HepG2 (cell line): ENCODE measurements around the gene SEMA5B. TPM values are rescaled to one million over a fixed set of nuclear protein-coding genes. Genes with fewer than 3 reads are reported as not detected.

Experiments used
- ATAC-seq: fragments of 200-7000 bp; cut with Tn5 transposase; 3 replicates; pipeline ENCODE4 v1.9.1; 2020; ENCODE audit warnings: mild to moderate bottlenecking, moderate library complexity
- BruUV-seq: library from RNA; stranded (reverse); fragments of 400-500 nt; replicated peaks from 2 replicates; lab custom pipeline; 2021; lab: Mats Ljungman, UMichigan
- CTCF ChIA-PET: fragments of 300-600 bp; formaldehyde crosslinking; extraction: SDS; loops from one replicate; lab custom pipeline; 2021; ENCODE audit warnings: low total read pairs, inconsistent platforms, low intra/inter-chr PET ratio; lab: Yijun Ruan, JAX
- POLR2A ChIA-PET: fragments of 350-600 bp; sonication (Branson Sonifier 250); formaldehyde crosslinking; loops from one replicate; lab custom pipeline; 2020; ENCODE audit warnings: antibody characterized with exemption, inconsistent platforms; lab: Yijun Ruan, JAX
- DNase-seq: peaks from one replicate; pipeline ENCODE4 v3.0.0-alpha.2; 2015; ENCODE audit warnings: low spot score
- FAIRE-seq: peaks from 3 replicates; lab custom pipeline; 2011; peaks lifted over from hg19 to GRCh38; lab: Jason Lieb, UNC
- H2AFZ ChIP-seq: one replicate; pipeline ENCODE4 v1.6.1; 2011; ENCODE audit warnings: low read length, inconsistent platforms
- H3K27ac ChIP-seq: fragments of 300-600 bp; 3 replicates; pipeline ENCODE4 v1.8.0; 2011; ENCODE audit warnings: mixed run types, mild to moderate bottlenecking, mixed read lengths, low read length, inconsistent platforms; ENCODE audit not compliant: insufficient read depth; ENCODE audit errors: extremely low read length
- H3K27me3 ChIP-seq, 2 experiments: fragments of 200-600 bp in 1 of 2; 2 replicates in 1 of 2; 3 replicates in 1 of 2; pipeline versions ENCODE4 v1.6.0 to v1.8.0; 2011; ENCODE audit warnings: low read length in 2 of 2, mild to moderate bottlenecking in 2 of 2, moderate library complexity in 2 of 2, inconsistent platforms in 1 of 2; ENCODE audit not compliant: insufficient read depth in 2 of 2, control insufficient read depth in 1 of 2
- H3K36me3 ChIP-seq, 2 experiments: fragments of 200-600 bp in 1 of 2; replicated peaks in 1 of 2; 2 replicates in 1 of 2; 3 replicates in 1 of 2; pipeline versions ENCODE4 v1.5.1 to v1.8.0; 2011; ENCODE audit warnings: low read length in 2 of 2, inconsistent platforms in 1 of 2; ENCODE audit not compliant: insufficient read depth in 2 of 2, control insufficient read depth in 1 of 2
- H3K4me1 ChIP-seq: 2 replicates; pipeline ENCODE4 v1.5.1; 2012; ENCODE audit warnings: low read length, inconsistent platforms; ENCODE audit not compliant: insufficient read depth
- H3K4me2 ChIP-seq: 2 replicates; pipeline ENCODE4 v1.6.0; 2011; ENCODE audit warnings: low read depth, low read length, inconsistent platforms
- H3K4me3 ChIP-seq, 3 experiments: fragments of 200-600 bp in 1 of 3; sonication (generic), shearing (Covaris generic) in 1 of 3; replicated peaks in 1 of 3; 2 replicates each; pipeline ENCODE4 v1.5.1; 2011 to 2016; ENCODE audit warnings: low read length in 3 of 3, inconsistent platforms in 2 of 3, low read depth in 2 of 3, mild to moderate bottlenecking in 2 of 3, control low read depth in 1 of 3, mixed read lengths in 1 of 3; ENCODE audit not compliant: insufficient read depth in 1 of 3
- H3K79me2 ChIP-seq: one replicate; pipeline ENCODE4 v1.6.1; 2011; ENCODE audit warnings: low read length, inconsistent platforms; ENCODE audit not compliant: insufficient read depth
- H3K9ac ChIP-seq: 2 replicates; pipeline ENCODE4 v1.6.0; 2011; ENCODE audit warnings: mild to moderate bottlenecking, low read depth, low read length, inconsistent platforms; ENCODE audit not compliant: insufficient read depth
- H3K9me3 ChIP-seq: 2 replicates; pipeline ENCODE4 v1.5.1; 2012; ENCODE audit warnings: mild to moderate bottlenecking, low read length
- H4K20me1 ChIP-seq: 2 replicates; pipeline ENCODE4 v1.6.0; 2011; ENCODE audit warnings: inconsistent platforms, mild to moderate bottlenecking, low read length, moderate library complexity; ENCODE audit not compliant: insufficient read depth
- BCL6 ChIP-seq: IDR thresholded peaks from 2 replicates; pipeline ENCODE4 v1.6.1; 2016; ENCODE audit warnings: missing genetic modification reagents, missing compliant biosample characterization
- HOXA9 ChIP-seq: sonication (generic); formaldehyde crosslinking; IDR thresholded peaks from 2 replicates; pipeline ENCODE4 v1.8.1; 2022; ENCODE audit warnings: missing genetic modification reagents, mild to moderate bottlenecking, moderate library complexity, borderline replicate concordance
- MIER3 ChIP-seq: IDR thresholded peaks from 2 replicates; pipeline ENCODE4 v1.6.1; 2016; ENCODE audit warnings: missing compliant biosample characterization, borderline replicate concordance
- NFE2L1 ChIP-seq: sonication (generic); formaldehyde crosslinking; IDR thresholded peaks from 2 replicates; pipeline ENCODE4 v1.4.0; 2020; ENCODE audit warnings: missing genetic modification reagents, mild to moderate bottlenecking, borderline replicate concordance
- RELA ChIP-seq: sonication (generic); formaldehyde crosslinking; IDR thresholded peaks from 2 replicates; pipeline ENCODE4 v1.4.0; 2020; ENCODE audit warnings: missing genetic modification reagents
- TAF1 ChIP-seq: sonication (generic); formaldehyde crosslinking; IDR thresholded peaks from 2 replicates; pipeline ENCODE4 v1.4.0; 2020; ENCODE audit warnings: missing genetic modification reagents
- TP53 ChIP-seq: sonication (generic); formaldehyde crosslinking; conservative IDR thresholded peaks from 2 replicates; pipeline ENCODE4 v1.4.0; 2020; ENCODE audit warnings: missing genetic modification reagents
- U2AF2 ChIP-seq: fragments of 200-400 bp; formaldehyde crosslinking; IDR thresholded peaks from 2 replicates; pipeline ENCODE4 v1.6.1; 2017; ENCODE audit warnings: low read depth, mild to moderate bottlenecking, low read length
- XBP1 ChIP-seq: sonication (generic); formaldehyde crosslinking; IDR thresholded peaks from 2 replicates; pipeline ENCODE4 v1.5.0; 2020; ENCODE audit warnings: missing genetic modification reagents
- ZBTB42 ChIP-seq: sonication (generic); formaldehyde crosslinking; IDR thresholded peaks from 2 replicates; pipeline ENCODE4 v1.5.0; 2020; ENCODE audit warnings: mild to moderate bottlenecking, missing genetic modification reagents
- ZC3H13 ChIP-seq: sonication (generic); formaldehyde crosslinking; IDR thresholded peaks from 2 replicates; pipeline ENCODE4 v1.8.1; 2023; ENCODE audit warnings: mild to moderate bottlenecking, missing genetic modification reagents, moderate library complexity
- ZNF619 ChIP-seq: sonication (generic); formaldehyde crosslinking; IDR thresholded peaks from 2 replicates; pipeline ENCODE4 v1.4.0; 2020; ENCODE audit warnings: mild to moderate bottlenecking, missing genetic modification reagents
- ZSCAN9 ChIP-seq: IDR thresholded peaks from 2 replicates; pipeline ENCODE4 v1.6.1; 2016; ENCODE audit warnings: borderline replicate concordance
- WGBS: methylation state at CpG from one replicate; pipeline ENCODE4 v1.1.6; 2017; ENCODE audit warnings: low lambda C conversion rate; 5-methylcytosine and 5-hydroxymethylcytosine counted together
- in situ Hi-C: cut with HindIII; loops from 2 replicates; pipeline ENCODE4 v1.10.0; 2017; ENCODE audit warnings: low pct_unique_long_range_greater_than_20kb; ENCODE audit not compliant: extremely low pct_ligation_motif_present
- intact Hi-C: fragments of 100-400 bp; cut with micrococcal nuclease; formaldehyde crosslinking; loops from one replicate; pipeline ENCODE4 v1.10.0; 2022; ENCODE audit not compliant: unreplicated experiment
- polyA plus RNA-seq, 8 experiments: library from polyadenylated mRNA; depleted of rRNA in 3 of 8; stranded (reverse) in 7 of 8; unstranded in 1 of 8; fragments of >200 nt; fragmentation: Illumina TruSeq in 4 of 8; extraction: Trizol in 4 of 8; gene quantifications; 2 replicates each; pipeline versions ENCODE4 v1.2.1 to v1.2.3, GENCODE V29; 2011 to 2016; ENCODE audit warnings: low read depth in 4 of 8, missing spikeins in 1 of 8, mixed read lengths in 1 of 8; ENCODE audit not compliant: insufficient read depth in 1 of 8
- total RNA-seq, 5 experiments: library from RNA; depleted of rRNA; stranded (reverse); fragments of >200 nt; fragmentation: Illumina TruSeq; extraction: Trizol; gene quantifications; 2 replicates each; pipeline ENCODE4 v1.2.3, GENCODE V29; 2016; ENCODE audit warnings: low read depth in 1 of 5
- TF ChIP-seq, protein P1 (sequence below): sonication (generic); formaldehyde crosslinking; IDR thresholded peaks from 2 replicates; pipeline ENCODE4 v1.4.0; 2020; ENCODE audit warnings: missing genetic modification reagents
- TF ChIP-seq, protein P2 (sequence below): sonication (generic); formaldehyde crosslinking; IDR thresholded peaks from 2 replicates; pipeline ENCODE4 v1.4.0; 2020; ENCODE audit warnings: mild to moderate bottlenecking, missing genetic modification reagents, borderline replicate concordance
- TF ChIP-seq, protein P3 (sequence below): sonication (generic); formaldehyde crosslinking; IDR thresholded peaks from 2 replicates; pipeline ENCODE4 v1.4.0; 2020; ENCODE audit warnings: missing genetic modification reagents

The SEMA5B gene
- total and polyA plus RNA-seq, 2 of the 13 experiments (the other 11 are each of a cell fraction or from before 2014, with no cell fraction given) = not detected

DNA sequence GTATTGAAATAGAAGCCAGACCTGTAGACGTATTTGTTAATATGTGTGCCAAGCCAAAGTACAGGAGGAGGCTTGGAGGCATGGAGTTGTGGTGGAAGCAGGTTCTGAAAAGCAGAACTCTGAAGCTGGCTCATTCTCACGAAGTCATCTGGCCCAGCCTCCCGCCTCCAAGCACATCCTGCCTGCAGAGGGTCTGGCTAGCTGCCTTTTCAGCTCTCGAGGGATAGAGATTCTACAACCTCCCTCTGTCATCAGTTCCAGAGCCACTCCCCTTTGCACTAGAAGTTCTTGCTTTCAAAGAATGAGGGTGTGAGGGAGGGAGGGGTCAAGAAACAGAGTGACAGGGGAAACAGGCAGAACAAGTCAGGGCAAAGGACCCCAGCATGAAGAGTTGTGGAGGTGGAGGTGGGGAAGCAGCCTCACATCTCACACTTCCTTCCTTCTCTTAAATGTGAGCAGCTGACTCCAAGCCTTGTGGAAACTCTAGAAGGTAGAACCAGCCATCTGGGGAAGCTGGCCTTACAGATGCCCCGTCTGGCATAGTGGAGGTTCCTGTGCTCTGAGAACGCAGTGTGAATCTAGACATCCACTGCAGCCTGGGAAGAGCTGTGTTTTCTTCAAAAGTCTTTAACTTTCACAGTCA is 137.4 kb downstream of the SEMA5B start:
- TF ChIP-seq, protein P1, sequence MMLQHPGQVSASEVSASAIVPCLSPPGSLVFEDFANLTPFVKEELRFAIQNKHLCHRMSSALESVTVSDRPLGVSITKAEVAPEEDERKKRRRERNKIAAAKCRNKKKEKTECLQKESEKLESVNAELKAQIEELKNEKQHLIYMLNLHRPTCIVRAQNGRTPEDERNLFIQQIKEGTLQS (CRISPR knock-in tag) = no peak
- TF ChIP-seq BCL6 (CRISPR knock-in tag) = peak; percentile 89
- no peaks in the 10 kb centered on the region for H3K36me3 ChIP-seq
- no TSS peak for BruUV-seq
- H2AFZ ChIP-seq = no peak overlapping the region
- FAIRE-seq = no peak
- H4K20me1 ChIP-seq = no peaks in the 10 kb centered on the region
- no peak overlapping the region; the same call in 1 of the 2 replicates for H3K4me2 ChIP-seq
- POLR2A ChIA-PET = no interaction called here
- intact Hi-C loops (no loop called here), in situ Hi-C loops (no loop called here)
- H3K27me3 ChIP-seq = peaks cover 0 to 3% of the 10 kb centered on the region in 2 experiments; a peak in 1 of 5 replicates
- no peak overlapping the region for H3K4me3 ChIP-seq
- no peak overlapping the region for H3K27ac ChIP-seq
- 45% methylated on average over 6 of the region's 6 CpGs for WGBS
- peaks cover 37% of the 10 kb centered on the region for H3K4me1 ChIP-seq
- no peaks in the 10 kb centered on the region for H3K79me2 ChIP-seq
- H3K9me3 ChIP-seq = no peaks in the 10 kb centered on the region
- ATAC-seq = no peak
- no peak for DNase-seq
- CTCF ChIA-PET = no interaction called here
- H3K9ac ChIP-seq = no peak overlapping the region

DNA sequence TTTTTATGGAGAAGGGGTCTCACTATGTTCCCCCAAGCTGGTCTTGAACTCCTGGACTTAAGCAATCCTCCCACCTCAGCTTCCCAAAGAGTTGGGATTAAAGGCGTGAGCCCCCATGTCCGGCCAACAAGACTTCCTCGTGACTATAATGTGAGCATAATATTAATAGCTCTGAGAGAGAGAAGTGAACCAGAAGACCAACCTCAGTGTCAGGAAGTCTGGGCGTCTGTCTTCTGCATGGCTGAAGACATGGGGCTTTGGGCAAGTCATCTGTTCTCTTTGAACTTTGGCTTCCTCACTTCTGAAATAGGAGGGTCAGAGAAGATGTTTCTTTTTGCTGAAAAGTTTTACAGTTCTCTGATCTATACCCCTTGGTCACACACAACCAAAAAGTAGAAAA is 140.6 kb downstream of the SEMA5B start:
- ChIA-PET POLR2A (no interaction called here), CTCF (no interaction called here)
- Histone ChIP-seq H3K27me3 (no peaks in the 10 kb centered on the region), H3K36me3 (no peaks in the 10 kb centered on the region), H3K4me3 (no peak overlapping the region), H4K20me1 (no peaks in the 10 kb centered on the region), H3K79me2 (no peaks in the 10 kb centered on the region), H3K9ac (no peak overlapping the region), H3K27ac (no peak overlapping the region), H3K9me3 (no peaks in the 10 kb centered on the region), H2AFZ (no peak overlapping the region), H3K4me1 (peaks cover 10% of the 10 kb centered on the region), H3K4me2 (no peak overlapping the region)
- no peak for ATAC-seq
- no peak for DNase-seq
- no TSS peak for BruUV-seq
- in situ Hi-C loops = no loop called here
- FAIRE-seq = no peak
- 91% methylated on average over 4 of the region's 4 CpGs for WGBS
- intact Hi-C loops = no loop called here
- TF ChIP-seq XBP1 (CRISPR knock-in tag) (no peak), NFE2L1 (CRISPR knock-in tag) (no peak), ZSCAN9 (CRISPR knock-in tag) (no peak), TAF1 (no peak), ZBTB42 (no peak), ZNF619 (CRISPR knock-in tag) (no peak), HOXA9 (no peak), MIER3 (CRISPR knock-in tag) (no peak), TP53 (CRISPR knock-in tag) (no peak), U2AF2 (no peak), RELA (CRISPR knock-in tag) (no peak), ZC3H13 (CRISPR knock-in tag) (no peak)
- TF ChIP-seq, protein P2, sequence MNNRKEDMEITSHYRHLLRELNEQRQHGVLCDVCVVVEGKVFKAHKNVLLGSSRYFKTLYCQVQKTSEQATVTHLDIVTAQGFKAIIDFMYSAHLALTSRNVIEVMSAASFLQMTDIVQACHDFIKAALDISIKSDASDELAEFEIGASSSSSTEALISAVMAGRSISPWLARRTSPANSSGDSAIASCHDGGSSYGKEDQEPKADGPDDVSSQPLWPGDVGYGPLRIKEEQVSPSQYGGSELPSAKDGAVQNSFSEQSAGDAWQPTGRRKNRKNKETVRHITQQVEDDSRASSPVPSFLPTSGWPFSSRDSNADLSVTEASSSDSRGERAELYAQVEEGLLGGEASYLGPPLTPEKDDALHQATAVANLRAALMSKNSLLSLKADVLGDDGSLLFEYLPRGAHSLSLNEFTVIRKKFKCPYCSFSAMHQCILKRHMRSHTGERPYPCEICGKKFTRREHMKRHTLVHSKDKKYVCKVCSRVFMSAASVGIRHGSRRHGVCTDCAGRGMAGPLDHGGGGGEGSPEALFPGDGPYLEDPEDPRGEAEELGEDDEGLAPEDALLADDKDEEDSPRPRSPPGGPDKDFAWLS (CRISPR knock-in tag) = no peak
- TF ChIP-seq, protein P3, sequence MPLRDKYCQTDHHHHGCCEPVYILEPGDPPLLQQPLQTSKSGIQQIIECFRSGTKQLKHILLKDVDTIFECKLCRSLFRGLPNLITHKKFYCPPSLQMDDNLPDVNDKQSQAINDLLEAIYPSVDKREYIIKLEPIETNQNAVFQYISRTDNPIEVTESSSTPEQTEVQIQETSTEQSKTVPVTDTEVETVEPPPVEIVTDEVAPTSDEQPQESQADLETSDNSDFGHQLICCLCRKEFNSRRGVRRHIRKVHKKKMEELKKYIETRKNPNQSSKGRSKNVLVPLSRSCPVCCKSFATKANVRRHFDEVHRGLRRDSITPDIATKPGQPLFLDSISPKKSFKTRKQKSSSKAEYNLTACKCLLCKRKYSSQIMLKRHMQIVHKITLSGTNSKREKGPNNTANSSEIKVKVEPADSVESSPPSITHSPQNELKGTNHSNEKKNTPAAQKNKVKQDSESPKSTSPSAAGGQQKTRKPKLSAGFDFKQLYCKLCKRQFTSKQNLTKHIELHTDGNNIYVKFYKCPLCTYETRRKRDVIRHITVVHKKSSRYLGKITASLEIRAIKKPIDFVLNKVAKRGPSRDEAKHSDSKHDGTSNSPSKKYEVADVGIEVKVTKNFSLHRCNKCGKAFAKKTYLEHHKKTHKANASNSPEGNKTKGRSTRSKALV (CRISPR knock-in tag) = no peak
